IMR-90 (cell line): ENCODE results near the gene HNMT. TPM values are rescaled to one million over a fixed set of nuclear protein-coding genes. Genes with fewer than 3 reads are reported as not detected.

Experiments used
- ATAC-seq: fragments of 200-7000 bp; cut with Tn5 transposase; 2 replicates; pipeline ENCODE4 v1.9.1; 2020; ENCODE audit warnings: low read depth, mild to moderate bottlenecking, moderate library complexity
- BruUV-seq: library from RNA; stranded (reverse); fragments of 400-500 nt; replicated peaks from 2 replicates; lab custom pipeline; 2021; lab: Mats Ljungman, UMichigan
- CTCF ChIA-PET: fragments of 300-600 bp; formaldehyde crosslinking; extraction: SDS; loops from one replicate; lab custom pipeline; 2021; ENCODE audit warnings: antibody characterized with exemption; lab: Yijun Ruan, JAX
- POLR2A ChIA-PET: fragments of 300-600 bp; sonication (Branson Sonifier 250); formaldehyde crosslinking; loops from one replicate; lab custom pipeline; 2022; ENCODE audit warnings: antibody characterized with exemption; ENCODE audit not compliant: unreplicated experiment; lab: Charles Lee
- DNase-seq: peaks from one replicate; pipeline ENCODE4 v3.0.0; 2013
- H2AFZ ChIP-seq: replicated peaks from 2 replicates; pipeline ENCODE3; 2013; ENCODE audit warnings: low read length, mild to moderate bottlenecking; ENCODE audit not compliant: poor library complexity
- H2AK5ac ChIP-seq: 2 replicates; pipeline ENCODE4 v1.6.1; 2013; ENCODE audit warnings: low read depth, low read length, inconsistent platforms
- H2AK9ac ChIP-seq: replicated peaks from 2 replicates; pipeline ENCODE3; 2013; ENCODE audit warnings: mild to moderate bottlenecking, low read depth, low read length, moderate library complexity; ENCODE audit not compliant: poor library complexity
- H2BK120ac ChIP-seq: 2 replicates; pipeline ENCODE4 v1.6.1; 2013; ENCODE audit warnings: low read depth, low read length, inconsistent platforms
- H2BK15ac ChIP-seq: 3 replicates; pipeline ENCODE4 v1.6.1; 2013; ENCODE audit warnings: low read depth, low read length, inconsistent platforms
- H2BK20ac ChIP-seq: 2 replicates; pipeline ENCODE4 v1.6.1; 2013; ENCODE audit warnings: low read depth, mild to moderate bottlenecking, inconsistent platforms, low read length, moderate library complexity
- H2BK5ac ChIP-seq: 2 replicates; pipeline ENCODE4 v1.6.1; 2013; ENCODE audit warnings: mild to moderate bottlenecking, low read depth, low read length, inconsistent platforms; ENCODE audit not compliant: poor library complexity, severe bottlenecking
- H3K14ac ChIP-seq: replicated peaks from 2 replicates; pipeline ENCODE4 v1.6.1; 2013; ENCODE audit warnings: low read depth, low read length, inconsistent platforms
- H3K18ac ChIP-seq: 2 replicates; pipeline ENCODE4 v1.6.1; 2013; ENCODE audit warnings: low read depth, low read length, control low read depth
- H3K23ac ChIP-seq: 2 replicates; pipeline ENCODE4 v1.6.1; 2013; ENCODE audit warnings: low read depth, low read length, inconsistent platforms
- H3K27ac ChIP-seq: 2 replicates; pipeline ENCODE4 v1.5.1; 2013; ENCODE audit warnings: mild to moderate bottlenecking, control low read depth, low read length; ENCODE audit not compliant: insufficient read depth
- H3K27me3 ChIP-seq: 2 replicates; pipeline ENCODE4 v1.6.1; 2013; ENCODE audit warnings: low read length; ENCODE audit not compliant: control insufficient read depth, insufficient read depth
- H3K36me3 ChIP-seq: 2 replicates; pipeline ENCODE4 v1.6.1; 2013; ENCODE audit warnings: low read length, mixed read lengths; ENCODE audit not compliant: control insufficient read depth, insufficient read depth
- H3K4ac ChIP-seq: 2 replicates; pipeline ENCODE4 v1.6.1; 2013; ENCODE audit warnings: low read depth, low read length, inconsistent platforms
- H3K4me1 ChIP-seq: 2 replicates; pipeline ENCODE4 v1.6.1; 2013; ENCODE audit warnings: low read length, mixed read lengths; ENCODE audit not compliant: control insufficient read depth, insufficient read depth
- H3K4me2 ChIP-seq: 2 replicates; pipeline ENCODE4 v1.6.1; 2013; ENCODE audit warnings: low read depth, mild to moderate bottlenecking, control low read depth, low read length, moderate library complexity
- H3K4me3 ChIP-seq: 2 replicates; pipeline ENCODE4 v1.5.1; 2013; ENCODE audit warnings: low read depth, mild to moderate bottlenecking, control low read depth, low read length, moderate library complexity; ENCODE audit not compliant: insufficient read depth
- H3K56ac ChIP-seq: 2 replicates; pipeline ENCODE4 v1.6.1; 2013; ENCODE audit warnings: low read length, inconsistent platforms; ENCODE audit not compliant: insufficient read depth; ENCODE audit errors: extremely low read depth
- H3K79me1 ChIP-seq, 2 experiments: 2 replicates each; pipeline ENCODE4 v1.6.1; 2013; ENCODE audit warnings: low read length in 2 of 2, inconsistent platforms in 1 of 2, low read depth in 1 of 2
- H3K9ac ChIP-seq: 2 replicates; pipeline ENCODE4 v1.6.1; 2013; ENCODE audit warnings: low read depth, low read length, control low read depth
- H3K9me1 ChIP-seq: 2 replicates; pipeline ENCODE4 v1.6.1; 2013; ENCODE audit warnings: low read length, inconsistent platforms; ENCODE audit not compliant: insufficient read depth
- H3K9me3 ChIP-seq: 2 replicates; pipeline ENCODE4 v1.6.1; 2013; ENCODE audit warnings: low read length; ENCODE audit not compliant: control insufficient read depth, insufficient read depth
- H4K20me1 ChIP-seq: 2 replicates; pipeline ENCODE4 v1.6.1; 2013; ENCODE audit warnings: low read length, inconsistent platforms; ENCODE audit not compliant: insufficient read depth
- H4K5ac ChIP-seq: 2 replicates; pipeline ENCODE4 v1.6.1; 2013; ENCODE audit warnings: mild to moderate bottlenecking, low read depth, low read length, control low read depth
- H4K8ac ChIP-seq, 2 experiments: 2 replicates each; pipeline ENCODE4 v1.6.1; 2013; ENCODE audit warnings: low read depth in 2 of 2, low read length in 2 of 2, control low read depth in 1 of 2, inconsistent platforms in 1 of 2
- H4K91ac ChIP-seq: 2 replicates; pipeline ENCODE4 v1.6.1; 2013; ENCODE audit warnings: low read depth, low read length, inconsistent platforms; ENCODE audit not compliant: insufficient read depth
- CEBPB ChIP-seq: IDR thresholded peaks from 2 replicates; pipeline ENCODE4 v1.6.1; 2012; ENCODE audit warnings: low read depth, low read length, improper control_type of control experiment
- CHD1 ChIP-seq: IDR thresholded peaks from 2 replicates; pipeline ENCODE4 v1.6.1; 2012; ENCODE audit warnings: low read depth, low read length, improper control_type of control experiment
- FOS ChIP-seq: fragments of 150-350 bp; IDR thresholded peaks from 2 replicates; pipeline ENCODE4 v1.6.1; 2016; ENCODE audit warnings: low read depth, low read length
- MAZ ChIP-seq: IDR thresholded peaks from 2 replicates; pipeline ENCODE4 v1.6.1; 2012; ENCODE audit warnings: low read depth, mild to moderate bottlenecking, low read length, improper control_type of control experiment, moderate library complexity, borderline replicate concordance
- MXI1 ChIP-seq: IDR thresholded peaks from 2 replicates; pipeline ENCODE4 v1.6.1; 2012; ENCODE audit warnings: low read depth, mild to moderate bottlenecking, low read length, moderate library complexity, borderline replicate concordance
- NFE2L2 ChIP-seq: fragments of 150-350 bp; IDR thresholded peaks from 2 replicates; pipeline ENCODE4 v1.6.1; 2016; ENCODE audit warnings: low read depth, mild to moderate bottlenecking, low read length
- POLR2A ChIP-seq: IDR thresholded peaks from 2 replicates; pipeline ENCODE4 v1.6.1; 2012; ENCODE audit warnings: mild to moderate bottlenecking, low read depth, low read length
- RAD21 ChIP-seq: IDR thresholded peaks from 2 replicates; pipeline ENCODE4 v1.6.1; 2012; ENCODE audit warnings: low read length, improper control_type of control experiment
- SMC3 ChIP-seq: fragments of 150-350 bp; IDR thresholded peaks from 2 replicates; pipeline ENCODE4 v1.6.1; 2016; ENCODE audit warnings: low read depth, mild to moderate bottlenecking, antibody characterized with exemption, low read length, moderate library complexity
- WGBS, 2 experiments: methylation state at CpG; one replicate each; pipeline versions ENCODE4 v1.1.5 to v1.1.7; 2013; ENCODE audit warnings: missing lambda C conversion rate in 2 of 2; ENCODE audit not compliant: insufficient read length in 1 of 2; ENCODE audit errors: extremely low coverage in 2 of 2; 5-methylcytosine and 5-hydroxymethylcytosine counted together
- dilution Hi-C: fragments of 300-500 bp; cut with HindIII; formaldehyde crosslinking; loops from one replicate; pipeline ENCODE4 v1.14.3; 2018; ENCODE audit warnings: low sequenced_read_pairs; ENCODE audit not compliant: unreplicated experiment
- in situ Hi-C: fragments of 300-500 bp; cut with MboI; formaldehyde crosslinking; loops from 3 replicates; pipeline ENCODE4 v1.14.3; 2019; ENCODE audit warnings: low sequenced_read_pairs, inconsistent platforms, mixed read lengths
- intact Hi-C: fragments of 100-400 bp; cut with micrococcal nuclease; formaldehyde crosslinking; loops from 2 replicates; pipeline ENCODE4 v1.10.0; 2022
- polyA plus RNA-seq, 3 experiments: library from polyadenylated mRNA; depleted of rRNA; stranded (reverse); fragments of >200 nt; gene quantifications; 2 replicates each; pipeline ENCODE4 v1.2.3, GENCODE V29; 2012; ENCODE audit warnings: low replicate concordance in 1 of 3
- total RNA-seq: library from RNA; depleted of rRNA; stranded (reverse); fragments of >200 nt; gene quantifications from 2 replicates; pipeline ENCODE4 v1.2.3, GENCODE V29; 2012
- TF ChIP-seq, protein P1 (sequence below): conservative IDR thresholded peaks from 2 replicates; pipeline ENCODE4 v1.5.1; 2012; ENCODE audit warnings: mild to moderate bottlenecking, low read depth, low read length, improper control_type of control experiment

HNMT gene
- total and polyA plus RNA-seq, 2 of the 4 experiments (the other 2 are of a cell fraction) = 6.4 to 14.2 TPM

DNA sequence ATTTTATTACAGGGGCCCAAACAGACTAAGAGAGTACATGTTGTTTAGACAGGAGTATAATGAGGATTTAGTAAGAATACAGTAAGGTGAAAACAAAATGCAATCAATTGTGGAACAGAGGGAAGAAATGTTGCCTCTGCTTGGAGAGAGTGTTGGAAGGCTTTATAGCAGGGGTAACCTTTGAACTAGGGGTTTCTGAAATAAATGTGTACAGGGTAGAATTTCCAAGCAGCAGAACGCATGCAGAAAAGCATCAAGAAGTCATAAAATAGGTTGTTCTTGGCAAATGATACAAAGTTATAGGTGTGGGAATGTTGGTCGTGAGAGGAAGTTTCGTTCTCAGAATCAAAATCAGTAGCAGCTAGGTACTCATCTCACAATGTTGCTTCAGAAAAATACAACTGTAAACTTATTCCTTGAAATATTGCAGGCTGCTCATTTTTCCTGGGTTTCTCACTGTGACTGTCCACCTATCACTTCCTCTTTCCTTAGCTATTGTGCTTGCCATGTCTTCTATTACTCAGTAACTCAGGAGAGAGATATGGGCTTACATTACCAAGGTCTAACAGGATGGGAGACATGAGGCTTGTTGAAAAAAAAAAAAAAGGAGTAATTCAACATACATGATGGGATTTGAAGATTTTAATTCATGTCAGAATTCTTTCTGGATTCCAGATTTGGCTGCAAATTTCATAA is 17.1 kb upstream of the HNMT start:
- no TSS peak for BruUV-seq
- no peak for TF ChIP-seq MXI1
- TF ChIP-seq MAZ = no peak
- TF ChIP-seq NFE2L2 = no peak
- no peak for TF ChIP-seq FOS
- no peak for TF ChIP-seq CEBPB
- TF ChIP-seq RAD21 = no peak
- TF ChIP-seq, protein P1, sequence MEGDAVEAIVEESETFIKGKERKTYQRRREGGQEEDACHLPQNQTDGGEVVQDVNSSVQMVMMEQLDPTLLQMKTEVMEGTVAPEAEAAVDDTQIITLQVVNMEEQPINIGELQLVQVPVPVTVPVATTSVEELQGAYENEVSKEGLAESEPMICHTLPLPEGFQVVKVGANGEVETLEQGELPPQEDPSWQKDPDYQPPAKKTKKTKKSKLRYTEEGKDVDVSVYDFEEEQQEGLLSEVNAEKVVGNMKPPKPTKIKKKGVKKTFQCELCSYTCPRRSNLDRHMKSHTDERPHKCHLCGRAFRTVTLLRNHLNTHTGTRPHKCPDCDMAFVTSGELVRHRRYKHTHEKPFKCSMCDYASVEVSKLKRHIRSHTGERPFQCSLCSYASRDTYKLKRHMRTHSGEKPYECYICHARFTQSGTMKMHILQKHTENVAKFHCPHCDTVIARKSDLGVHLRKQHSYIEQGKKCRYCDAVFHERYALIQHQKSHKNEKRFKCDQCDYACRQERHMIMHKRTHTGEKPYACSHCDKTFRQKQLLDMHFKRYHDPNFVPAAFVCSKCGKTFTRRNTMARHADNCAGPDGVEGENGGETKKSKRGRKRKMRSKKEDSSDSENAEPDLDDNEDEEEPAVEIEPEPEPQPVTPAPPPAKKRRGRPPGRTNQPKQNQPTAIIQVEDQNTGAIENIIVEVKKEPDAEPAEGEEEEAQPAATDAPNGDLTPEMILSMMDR = no peak
- no peak for TF ChIP-seq POLR2A
- no peak for TF ChIP-seq CHD1
- no peak for TF ChIP-seq SMC3
- H2AK5ac ChIP-seq = no peak overlapping the region
- dilution Hi-C loops (no loop called here), in situ Hi-C loops (loop anchor here (10.0 kb wide), 1 partner anchor 148 kb away; no protein-coding TSS in a partner anchor), intact Hi-C loops (loop anchor here (1.0 kb wide), 2 partner anchors 143 to 427 kb away; no protein-coding TSS in a partner anchor)
- no peak overlapping the region for H2BK15ac ChIP-seq
- no peaks in the 10 kb centered on the region for H4K20me1 ChIP-seq
- H3K4me1 ChIP-seq = no peaks in the 10 kb centered on the region
- DNase-seq = no peak
- no peaks in the 10 kb centered on the region for H3K79me1 ChIP-seq
- no CpG with 5 or more reads among the region's 3 CpGs for WGBS, 2 experiments
- no peak overlapping the region for H3K14ac ChIP-seq
- ATAC-seq = no peak
- H2AK9ac ChIP-seq = no peak overlapping the region
- no peak overlapping the region for H3K56ac ChIP-seq
- ChIA-PET CTCF (interaction anchor here (1.1 kb wide), 1 partner anchor 143 kb away, joined by 4 read pairs; no protein-coding TSS in a partner anchor), POLR2A (no interaction called here)
- no peak overlapping the region for H4K91ac ChIP-seq
- no peak overlapping the region for H2BK120ac ChIP-seq
- no peak overlapping the region for H3K4me2 ChIP-seq
- no peak overlapping the region for H3K23ac ChIP-seq
- no peak overlapping the region for H3K4me3 ChIP-seq
- H4K5ac ChIP-seq = no peak overlapping the region
- no peaks in the 10 kb centered on the region for H3K9me1 ChIP-seq
- H2BK20ac ChIP-seq = no peak overlapping the region
- no peaks in the 10 kb centered on the region; the same call in 1 of the 2 replicates for H3K27me3 ChIP-seq
- H3K9ac ChIP-seq = no peak overlapping the region
- no peaks in the 10 kb centered on the region for H3K36me3 ChIP-seq
- H3K18ac ChIP-seq = no peak overlapping the region
- no peak overlapping the region for H4K8ac ChIP-seq
- no peak overlapping the region for H2AFZ ChIP-seq
- H2BK5ac ChIP-seq = no peak overlapping the region
- H3K4ac ChIP-seq = no peak overlapping the region
- H3K9me3 ChIP-seq = no peaks in the 10 kb centered on the region
- no peak overlapping the region for H3K27ac ChIP-seq
